Posterior vena cava (tissue), 2 donors: ENCODE measurements around the gene ST14. TPM values are rescaled to one million over a fixed set of nuclear protein-coding genes. Genes with fewer than 3 reads are reported as not detected.
"Not testable (repeated sequence)": the region's sequence is repeated elsewhere in the genome, so short reads cannot be mapped to it uniquely, and the experiment has no call there.

Source experiments
- DNase-seq: peaks from one replicate; pipeline ENCODE4 v3.0.0-alpha.2; 2020; ENCODE audit warnings: low spot score
- intact Hi-C, 2 donors: fragments of 100-400 bp; cut with DNase I; formaldehyde crosslinking; loops; one replicate each; pipeline versions ENCODE4 v1.14.1 to v1.14.2; 2022 to 2023
- total RNA-seq, 2 donors: library from RNA; stranded (reverse); fragmentation: NEBNext Ultra II Directional; extraction: Animal tissue kit (Norgen Biotek cat#: 25700); gene quantifications; one replicate each; pipeline ENCODE4 v1.2.1, GENCODE V29; 2021
- donor health status: DM: yes; HTN: yes; CAD: no.
- donor health status: DM: yes; HTN: yes; CAD: no.

The ST14 gene
- total RNA-seq, 2 donors from 2014 or later: 4.9 to 6.0 TPM

DNA sequence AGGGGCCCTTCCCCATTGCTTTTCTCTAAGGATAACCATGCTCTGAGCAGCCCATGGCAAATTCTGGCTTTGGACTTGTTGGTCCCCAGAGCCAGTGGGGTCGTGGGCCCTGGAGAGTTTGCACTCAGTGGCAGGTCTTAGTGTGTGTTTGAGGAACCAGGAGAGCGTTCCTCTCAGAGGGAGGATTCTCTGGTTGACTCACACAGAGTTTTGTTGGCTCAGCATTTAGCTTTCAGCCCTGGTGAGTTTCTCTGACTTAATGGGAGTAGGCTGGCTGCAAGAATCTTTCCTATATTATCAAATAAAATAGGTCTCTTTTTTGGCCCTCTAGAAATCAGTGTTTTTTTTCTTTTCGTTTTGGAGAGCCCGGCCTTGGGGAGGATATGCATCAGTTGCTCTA is 20.9 kb downstream of the ST14 start:
- intact Hi-C loops: no loop called here
- DNase-seq: no peak

DNA sequence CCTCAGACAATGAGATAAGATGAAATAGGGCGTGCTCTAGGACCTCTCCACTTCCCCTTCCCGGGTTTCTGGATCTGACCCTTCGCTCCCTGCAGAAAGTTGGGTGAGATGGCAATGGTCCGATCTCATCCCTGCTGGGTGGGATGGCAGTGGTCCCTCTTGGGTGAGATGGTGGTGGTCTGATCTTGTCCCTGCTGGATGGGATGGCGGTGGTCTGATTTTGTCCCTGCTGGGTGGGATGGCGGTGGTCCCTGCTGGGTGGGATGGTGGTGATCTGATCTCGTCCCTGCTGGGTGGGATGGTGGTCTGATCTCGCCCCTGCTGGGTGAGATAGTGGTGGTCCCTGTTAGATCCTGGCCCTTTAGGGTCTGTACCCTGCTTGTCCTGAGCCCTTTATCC is 21.3 kb downstream of the ST14 start:
- intact Hi-C loops: no loop called here
- no peak for DNase-seq

DNA sequence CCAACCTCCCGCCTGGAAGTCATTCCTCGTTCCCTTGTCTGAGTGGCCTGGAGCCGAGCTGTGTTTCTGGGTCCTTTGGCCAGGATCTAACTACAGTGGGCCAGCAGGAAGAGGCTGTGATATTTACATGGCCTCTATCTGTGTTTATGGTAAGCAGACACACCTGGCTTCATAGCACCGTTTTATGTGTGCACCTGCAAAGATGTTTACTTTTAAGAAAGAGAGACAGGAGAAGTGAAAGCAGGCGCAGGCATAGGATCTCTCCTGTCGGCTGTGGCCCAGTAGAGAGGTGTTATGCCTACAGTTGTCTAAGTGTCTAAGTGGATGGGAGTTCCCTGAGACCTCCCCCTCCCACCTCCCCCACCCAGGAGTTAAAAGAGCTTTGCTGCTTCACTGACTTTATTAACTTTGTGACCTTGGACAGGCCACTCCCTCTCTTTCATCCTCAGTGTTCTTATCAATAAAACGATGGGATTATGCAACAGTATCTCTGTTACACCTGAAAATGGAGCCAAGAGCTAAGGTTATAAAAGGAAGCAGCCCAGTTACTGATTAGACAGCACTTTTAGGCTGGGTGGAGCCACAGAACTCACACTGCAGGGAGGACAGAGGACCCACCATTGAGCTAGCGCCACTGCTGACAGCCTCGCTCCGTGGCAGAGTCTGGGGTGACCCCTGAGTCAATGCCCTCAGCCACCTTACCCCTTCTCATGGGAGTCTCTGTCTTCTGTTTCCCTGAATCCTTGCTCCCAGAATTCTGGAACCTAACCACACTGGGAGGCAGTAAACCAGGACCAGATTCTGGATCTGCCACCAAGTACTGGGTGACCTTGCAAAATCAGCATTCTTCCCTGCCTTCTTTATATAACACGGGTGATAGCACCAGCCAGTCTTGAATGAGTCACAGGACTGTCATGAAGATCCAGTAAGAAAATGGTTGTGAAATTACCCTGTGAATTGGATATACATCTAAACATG is 22.0 kb downstream of the ST14 start:
- intact Hi-C loops: no loop called here
- DNase-seq: no peak

DNA sequence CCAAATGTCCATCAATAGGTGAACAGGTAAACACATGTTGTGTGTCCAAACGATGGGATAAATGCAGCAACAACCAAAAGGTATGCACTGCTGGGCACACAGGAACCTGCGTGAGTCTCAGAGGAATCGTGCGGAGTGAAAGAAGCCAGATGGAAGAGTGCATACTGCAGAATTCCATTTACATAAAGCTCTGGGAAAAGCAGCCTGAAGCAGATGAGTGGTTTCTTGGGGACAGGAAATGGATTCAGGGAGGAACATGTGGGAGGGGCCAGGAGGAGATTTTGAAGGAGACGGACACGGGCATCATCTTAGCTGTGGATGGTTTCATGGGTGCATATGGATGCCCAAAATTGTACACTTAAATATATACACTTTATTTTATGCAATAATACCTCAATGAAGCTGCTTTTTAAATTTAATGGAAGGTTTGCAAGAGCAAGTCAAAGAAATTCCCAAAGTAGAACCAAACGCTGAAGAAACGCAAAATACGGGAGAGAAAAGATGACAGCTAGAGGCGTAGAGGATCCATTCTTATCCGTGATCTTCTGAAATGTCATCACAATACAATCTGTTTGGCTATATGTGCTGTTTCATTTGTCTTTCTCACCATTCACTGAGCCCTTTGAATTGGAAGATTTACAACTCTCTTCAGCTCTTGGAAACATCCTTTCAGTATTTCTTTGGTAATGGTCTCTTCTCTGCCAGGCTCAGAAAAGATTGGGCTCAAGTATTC is 24.5 kb downstream of the ST14 start:
- intact Hi-C loops: no loop called here
- no peak for DNase-seq

DNA sequence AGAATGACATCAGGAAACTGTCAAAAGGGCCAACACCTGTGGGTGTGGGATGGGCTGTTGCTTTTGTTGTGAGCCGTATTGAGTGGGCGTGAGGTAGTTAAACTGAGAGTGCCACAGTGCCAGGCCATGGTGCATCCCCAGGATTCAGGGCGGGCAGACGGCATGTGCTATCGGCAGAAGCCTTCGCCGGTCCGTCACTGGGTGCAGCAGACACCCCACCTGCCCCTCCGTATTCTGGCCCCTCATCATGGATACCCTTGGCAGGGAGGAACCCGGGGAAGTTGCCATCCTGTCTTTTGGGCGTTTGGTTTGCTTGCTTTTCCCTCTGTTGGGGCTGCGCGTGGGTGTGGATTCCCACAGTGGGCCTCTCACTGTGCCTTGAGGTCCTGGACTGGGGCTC is 27.5 kb downstream of the ST14 start:
- no peak for DNase-seq
- intact Hi-C loops: no loop called here

DNA sequence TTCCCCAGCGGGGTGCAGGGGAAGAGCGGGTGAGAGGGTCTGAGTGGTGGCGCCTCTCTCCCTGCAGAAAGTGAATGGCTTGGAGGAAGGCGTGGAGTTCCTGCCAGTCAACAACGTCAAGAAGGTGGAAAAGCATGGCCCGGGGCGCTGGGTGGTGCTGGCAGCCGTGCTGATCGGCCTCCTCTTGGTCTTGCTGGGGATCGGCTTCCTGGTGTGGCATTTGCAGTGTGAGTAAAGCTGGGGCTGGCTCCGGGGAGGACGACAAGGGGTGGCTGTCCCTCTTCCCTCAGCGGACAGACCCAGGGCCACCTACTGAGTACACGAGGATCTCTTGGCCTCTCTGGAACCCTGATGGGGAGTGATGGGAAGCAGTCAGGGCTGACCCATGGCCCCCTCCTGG is 28.5 kb downstream of the ST14 start:
- intact Hi-C loops: no loop called here
- no peak for DNase-seq

DNA sequence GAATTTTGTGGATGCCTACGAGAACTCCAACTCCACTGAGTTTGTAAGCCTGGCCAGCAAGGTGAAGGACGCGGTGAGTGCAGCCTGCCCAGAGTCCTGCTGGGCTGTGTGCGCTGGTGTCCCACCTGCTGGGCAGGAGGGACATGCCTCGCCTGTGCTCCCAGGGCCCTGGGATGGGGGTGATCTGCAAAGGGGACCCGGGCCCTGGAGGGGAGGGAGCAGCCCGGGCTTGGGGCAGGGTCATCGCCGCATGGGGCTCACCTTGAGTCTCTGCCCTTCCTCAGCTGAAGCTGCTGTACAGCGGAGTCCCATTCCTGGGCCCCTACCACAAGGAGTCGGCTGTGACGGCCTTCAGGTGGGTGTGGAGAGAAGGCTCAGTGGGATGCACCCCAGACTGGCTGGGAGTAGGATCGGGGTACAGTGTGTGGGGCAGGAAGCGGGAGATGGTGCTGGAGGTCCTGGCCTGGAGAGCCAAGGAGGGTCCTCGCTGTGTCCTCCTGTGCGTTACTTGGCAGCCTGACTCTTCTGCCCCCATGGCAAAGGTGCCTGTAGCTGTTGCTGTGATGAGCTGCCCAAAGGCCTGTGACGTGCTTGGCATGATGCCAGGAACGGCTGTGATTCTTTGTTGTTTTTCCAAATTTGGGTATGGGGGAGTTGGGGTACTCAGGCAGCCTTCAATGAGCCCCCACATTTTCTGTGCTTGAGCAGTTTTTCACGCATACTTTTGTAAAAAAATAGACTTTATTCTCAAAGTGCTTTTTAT is 29.2 kb downstream of the ST14 start:
- no peak for DNase-seq
- intact Hi-C loops: no loop called here

DNA sequence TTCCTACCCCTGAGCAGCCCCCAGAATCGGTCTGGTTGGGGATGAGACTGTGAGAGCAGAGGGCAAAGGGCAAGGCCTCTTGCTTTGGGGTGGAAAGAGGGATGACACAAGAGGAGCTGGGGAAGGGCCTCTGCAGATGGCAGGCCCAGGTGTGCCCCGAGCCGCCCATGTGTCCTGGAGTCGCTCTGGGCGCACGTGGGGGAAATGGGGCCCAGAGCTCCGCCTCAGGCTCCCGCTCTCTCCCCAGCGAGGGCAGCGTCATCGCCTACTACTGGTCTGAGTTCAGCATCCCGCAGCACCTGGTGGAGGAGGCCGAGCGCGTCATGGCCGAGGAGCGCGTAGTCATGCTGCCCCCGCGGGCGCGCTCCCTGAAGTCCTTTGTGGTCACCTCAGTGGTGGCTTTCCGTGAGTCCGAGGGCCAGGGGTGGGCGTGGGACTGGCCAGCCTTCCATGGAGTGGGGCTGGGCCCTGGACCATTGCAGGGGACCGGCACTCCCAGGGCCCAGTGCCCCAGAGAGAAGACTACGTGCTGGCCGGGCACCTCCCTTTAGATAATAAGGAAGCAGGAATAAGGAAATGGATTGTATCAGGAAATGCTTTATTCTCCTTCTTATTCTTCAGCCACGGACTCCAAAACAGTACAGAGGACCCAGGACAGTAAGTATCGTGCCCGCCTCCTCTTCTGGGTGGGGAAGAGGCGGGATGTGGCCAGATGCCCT is 30.1 kb downstream of the ST14 start:
- DNase-seq: no peak

DNA sequence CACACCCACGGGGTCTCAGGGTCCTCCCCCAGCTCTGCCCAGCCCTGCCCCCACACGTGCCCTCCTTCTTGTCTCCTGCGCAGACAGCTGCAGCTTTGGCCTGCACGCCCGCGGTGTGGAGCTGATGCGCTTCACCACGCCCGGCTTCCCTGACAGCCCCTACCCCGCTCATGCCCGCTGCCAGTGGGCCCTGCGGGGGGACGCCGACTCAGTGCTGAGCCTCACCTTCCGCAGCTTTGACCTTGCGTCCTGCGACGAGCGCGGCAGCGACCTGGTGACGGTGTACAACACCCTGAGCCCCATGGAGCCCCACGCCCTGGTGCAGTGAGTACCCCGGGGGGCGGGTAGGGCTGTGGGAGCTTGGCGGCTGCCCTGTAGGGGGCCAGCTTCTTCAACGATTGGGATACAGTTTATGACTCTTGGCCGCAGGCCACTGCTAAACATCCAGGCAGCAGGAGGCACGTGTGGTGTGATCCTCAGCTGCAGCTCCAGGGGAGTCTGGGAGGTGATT is 30.8 kb downstream of the ST14 start:
- intact Hi-C loops: no loop called here
- no peak for DNase-seq

More for the DNA sequence above, 30.1 kb downstream of the ST14 start:
- intact Hi-C loops: no loop called here

DNA sequence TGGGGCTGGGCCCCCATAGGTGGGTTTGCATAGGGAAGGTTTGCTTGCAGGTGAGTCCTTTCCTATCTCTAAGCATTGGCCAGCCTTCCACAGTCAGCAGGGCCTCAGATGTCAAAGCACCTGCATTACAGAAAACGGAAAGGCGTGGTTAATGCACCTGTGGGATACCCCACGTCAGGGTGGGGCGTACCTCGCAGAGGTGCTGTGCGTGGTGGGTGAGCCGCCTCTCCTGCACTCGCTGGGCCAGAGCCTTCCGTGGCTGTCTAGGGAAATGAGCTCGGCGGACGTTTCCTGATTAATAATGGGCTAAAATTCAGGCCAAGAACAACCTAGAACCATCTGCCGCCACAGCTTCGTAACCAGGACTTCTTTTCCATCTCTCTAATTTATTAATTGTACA is 32.3 kb downstream of the ST14 start:
- intact Hi-C loops: no loop called here

DNA sequence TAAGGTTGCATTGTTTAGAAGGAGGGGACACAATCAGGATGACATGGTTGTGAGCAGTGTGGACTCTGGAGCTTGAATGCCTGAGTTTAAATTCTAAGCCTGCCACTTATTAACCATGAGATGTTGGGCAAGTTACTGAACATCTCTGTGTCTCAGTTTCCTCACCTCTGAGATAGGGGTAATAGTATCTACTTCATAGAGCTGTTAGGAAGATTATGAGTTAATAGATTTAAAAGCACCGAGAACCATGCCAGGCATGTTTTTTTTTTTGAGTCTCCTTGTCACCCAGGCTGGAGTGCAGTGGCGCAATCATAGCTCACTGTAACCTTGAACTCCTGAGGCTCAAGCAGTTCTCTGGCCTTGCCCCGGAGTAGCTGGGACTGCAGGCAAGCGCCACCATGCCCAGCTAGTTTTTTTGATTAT is 33.3 kb downstream of the ST14 start:
- intact Hi-C loops: no loop called here
- no peak for DNase-seq

More for the DNA sequence above, 32.3 kb downstream of the ST14 start:
- no peak for DNase-seq

DNA sequence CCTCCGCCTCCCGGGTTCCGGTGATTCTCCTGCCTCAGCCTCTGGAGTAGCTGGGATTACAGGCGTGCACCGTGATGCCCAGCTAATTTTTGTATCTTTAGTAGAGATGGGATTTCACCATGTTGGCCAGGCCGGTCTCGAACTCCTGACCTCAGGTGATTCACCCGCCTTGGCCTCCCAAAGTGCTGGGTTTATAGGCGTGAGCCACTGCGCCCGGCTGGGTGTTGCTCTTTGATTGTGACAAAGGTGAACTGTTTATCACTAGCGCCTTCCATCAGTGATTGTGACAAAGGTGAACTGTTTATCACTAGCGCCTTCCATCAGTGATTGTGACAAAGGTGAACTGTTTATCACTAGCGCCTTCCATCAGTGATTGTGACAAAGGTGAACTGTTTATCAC is 34.0 kb downstream of the ST14 start:
- intact Hi-C loops, DNase-seq: not testable (repeated sequence)

DNA sequence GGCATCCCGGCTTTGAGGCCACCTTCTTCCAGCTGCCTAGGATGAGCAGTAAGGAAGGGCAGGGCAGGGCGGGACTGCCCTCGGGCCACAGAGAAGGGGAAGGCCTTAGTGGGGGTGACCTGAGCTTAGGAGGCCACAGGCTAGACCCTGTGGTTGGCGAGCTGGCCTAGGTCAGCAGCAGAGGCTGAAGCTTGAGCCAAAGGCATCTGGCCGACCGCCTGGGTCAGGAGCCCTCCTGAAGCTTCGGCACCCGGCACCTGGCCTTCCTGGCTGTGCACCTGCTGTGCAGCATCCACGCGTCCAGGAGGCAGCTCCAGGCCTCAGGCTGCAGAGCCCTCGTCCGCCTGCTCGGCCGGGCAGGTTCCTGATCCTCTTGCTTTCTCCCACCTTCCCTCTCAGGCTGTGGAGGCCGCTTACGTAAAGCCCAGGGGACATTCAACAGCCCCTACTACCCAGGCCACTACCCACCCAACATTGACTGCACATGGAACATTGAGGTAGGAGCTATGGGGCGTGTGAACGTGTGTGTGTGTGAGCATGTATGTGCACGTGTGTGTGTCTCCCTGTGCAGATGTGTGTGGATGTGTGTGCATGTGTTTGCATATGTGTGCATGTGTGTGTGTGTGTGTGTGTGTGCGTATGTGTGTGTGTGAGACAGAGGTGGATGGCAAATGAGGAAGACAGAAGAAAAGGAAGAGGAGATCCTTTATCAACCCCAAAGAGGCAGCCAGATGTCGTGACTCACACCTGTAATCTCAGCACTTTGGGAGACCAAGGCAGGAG is 34.9 kb downstream of the ST14 start:
- DNase-seq: no peak
- intact Hi-C loops: no loop called here

DNA sequence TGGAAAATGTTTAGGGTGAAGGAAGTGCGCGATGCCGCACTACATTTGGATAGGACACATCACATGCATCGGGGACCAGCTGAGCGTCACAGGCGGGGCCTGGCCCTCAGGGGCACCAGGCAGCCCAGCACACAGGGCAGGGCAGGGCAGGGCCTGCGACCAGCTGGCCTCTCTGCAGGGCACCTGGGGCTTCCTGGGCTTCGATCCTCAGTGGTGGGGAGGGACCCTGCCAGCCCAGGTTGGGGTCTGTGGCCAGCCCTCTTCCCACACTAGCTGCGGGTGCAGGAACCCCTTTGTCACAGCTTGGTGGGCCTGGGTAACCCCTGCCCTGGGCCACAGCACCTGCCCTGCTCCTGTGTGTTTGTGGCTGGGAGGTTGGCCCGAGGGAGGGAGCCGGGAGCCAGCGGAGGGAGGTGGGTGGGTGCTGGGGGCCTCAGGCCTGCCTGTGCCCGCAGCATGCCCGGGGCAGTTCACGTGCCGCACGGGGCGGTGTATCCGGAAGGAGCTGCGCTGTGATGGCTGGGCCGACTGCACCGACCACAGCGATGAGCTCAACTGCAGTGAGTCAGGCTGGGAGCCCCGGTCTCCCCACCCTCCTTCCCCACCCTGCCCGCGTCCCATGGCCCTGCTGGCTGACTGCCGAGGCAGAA is 37.9 kb downstream of the ST14 start:
- intact Hi-C loops: no loop called here
- no peak for DNase-seq

DNA sequence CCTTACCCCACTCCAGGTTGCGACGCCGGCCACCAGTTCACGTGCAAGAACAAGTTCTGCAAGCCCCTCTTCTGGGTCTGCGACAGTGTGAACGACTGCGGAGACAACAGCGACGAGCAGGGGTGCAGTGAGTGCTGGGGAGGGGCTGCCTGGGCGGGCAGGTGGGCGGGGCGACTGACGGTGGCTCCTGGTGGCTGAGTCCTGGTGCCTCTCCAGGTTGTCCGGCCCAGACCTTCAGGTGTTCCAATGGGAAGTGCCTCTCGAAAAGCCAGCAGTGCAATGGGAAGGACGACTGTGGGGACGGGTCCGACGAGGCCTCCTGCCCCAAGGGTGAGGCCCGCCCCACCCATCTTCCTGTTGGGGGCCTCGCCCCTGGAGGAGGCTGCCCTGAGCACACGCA is 38.7 kb downstream of the ST14 start:
- intact Hi-C loops: no loop called here
- no peak for DNase-seq

DNA sequence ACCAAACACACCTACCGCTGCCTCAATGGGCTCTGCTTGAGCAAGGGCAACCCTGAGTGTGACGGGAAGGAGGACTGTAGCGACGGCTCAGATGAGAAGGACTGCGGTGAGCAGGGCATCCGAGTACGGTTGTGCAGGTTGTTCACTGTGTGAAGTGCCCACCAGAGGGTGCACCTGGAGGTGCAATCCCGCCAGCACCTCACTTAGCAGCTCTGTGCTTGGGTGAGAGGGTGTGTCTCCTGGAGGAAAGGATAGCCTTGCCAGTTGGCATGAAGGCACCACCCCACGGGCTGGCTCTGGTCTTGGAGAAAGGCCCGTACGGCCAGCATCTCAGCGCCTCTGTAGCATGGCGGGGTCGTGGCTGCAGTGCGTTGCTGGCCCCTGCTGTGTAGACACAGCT is 39.4 kb downstream of the ST14 start:
- intact Hi-C loops: no loop called here
- DNase-seq: no peak

DNA sequence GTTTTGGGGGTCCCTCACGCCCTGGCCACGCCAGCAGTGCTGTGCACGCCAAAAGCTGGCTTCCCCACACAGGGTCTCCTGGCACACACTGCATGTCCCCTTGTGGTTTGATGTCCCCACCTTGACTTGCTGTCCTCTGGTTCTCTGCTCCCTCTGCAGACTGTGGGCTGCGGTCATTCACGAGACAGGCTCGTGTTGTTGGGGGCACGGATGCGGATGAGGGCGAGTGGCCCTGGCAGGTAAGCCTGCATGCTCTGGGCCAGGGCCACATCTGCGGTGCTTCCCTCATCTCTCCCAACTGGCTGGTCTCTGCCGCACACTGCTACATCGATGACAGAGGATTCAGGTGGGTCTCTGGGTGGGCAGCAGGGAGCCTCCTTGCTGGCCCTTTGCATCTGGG is 40.2 kb downstream of the ST14 start:
- DNase-seq: no peak
- intact Hi-C loops: no loop called here

DNA sequence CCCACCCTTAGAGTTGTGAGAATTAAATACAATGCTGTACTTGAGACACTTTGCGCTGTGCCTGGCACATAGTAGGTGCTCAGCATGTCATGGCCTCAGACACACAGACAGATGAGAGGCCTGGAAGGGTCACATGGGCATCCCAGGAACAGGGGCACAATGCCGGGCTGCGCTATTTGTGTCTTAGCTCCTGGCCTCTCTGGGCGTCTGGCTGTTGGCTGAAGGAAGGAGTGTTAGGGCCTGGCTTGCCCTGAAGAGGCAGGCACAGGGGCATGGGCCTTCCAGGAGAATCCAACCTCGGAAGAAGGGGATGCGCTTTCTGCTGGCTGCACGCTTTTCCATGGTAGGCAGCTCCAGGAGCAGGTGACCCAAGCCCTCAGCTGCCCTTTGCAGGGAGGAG is 41.4 kb downstream of the ST14 start:
- intact Hi-C loops: no loop called here
- DNase-seq: no peak
